DOHH2 (cell line): ENCODE results near the gene MTFR2.

ENCODE experiments used
- EZH2phosphoT487 ChIP-seq: fragments of 200-600 bp; sonication (generic); IDR thresholded peaks from 2 replicates; pipeline ENCODE4 v1.6.1; 2017; ENCODE audit warnings: borderline replicate concordance, mild to moderate bottlenecking, antibody characterized with exemption, low read length, moderate library complexity, mixed read lengths
- TF ChIP-seq, protein P1 (sequence below): fragments of 200-600 bp; sonication (generic); IDR thresholded peaks from one replicate; pipeline ENCODE4 v1.5.1; 2014; ENCODE audit warnings: antibody characterized with exemption, mild to moderate bottlenecking, low read depth, low read length; ENCODE audit not compliant: poor library complexity, severe bottlenecking

DNA sequence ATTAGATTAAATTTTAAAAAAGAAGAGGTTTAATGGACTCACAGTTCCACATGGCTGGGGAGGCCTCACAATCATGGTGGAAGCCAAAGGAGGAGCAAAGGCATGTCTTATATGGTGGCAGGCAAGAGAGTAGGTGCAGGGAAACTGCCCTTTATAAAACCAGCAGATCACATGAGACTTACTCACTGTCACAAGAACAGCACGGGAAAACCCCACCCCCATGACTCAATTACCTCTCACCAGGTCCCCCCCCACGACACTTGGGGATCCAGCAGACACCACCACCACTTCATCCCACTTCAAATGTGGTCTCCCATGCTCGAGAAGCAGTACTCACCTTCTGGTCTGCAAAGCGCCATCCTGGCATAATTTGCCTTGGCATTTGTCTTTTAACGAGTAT, 24.6 kb downstream of the MTFR2 start:
- TF ChIP-seq, protein P1, sequence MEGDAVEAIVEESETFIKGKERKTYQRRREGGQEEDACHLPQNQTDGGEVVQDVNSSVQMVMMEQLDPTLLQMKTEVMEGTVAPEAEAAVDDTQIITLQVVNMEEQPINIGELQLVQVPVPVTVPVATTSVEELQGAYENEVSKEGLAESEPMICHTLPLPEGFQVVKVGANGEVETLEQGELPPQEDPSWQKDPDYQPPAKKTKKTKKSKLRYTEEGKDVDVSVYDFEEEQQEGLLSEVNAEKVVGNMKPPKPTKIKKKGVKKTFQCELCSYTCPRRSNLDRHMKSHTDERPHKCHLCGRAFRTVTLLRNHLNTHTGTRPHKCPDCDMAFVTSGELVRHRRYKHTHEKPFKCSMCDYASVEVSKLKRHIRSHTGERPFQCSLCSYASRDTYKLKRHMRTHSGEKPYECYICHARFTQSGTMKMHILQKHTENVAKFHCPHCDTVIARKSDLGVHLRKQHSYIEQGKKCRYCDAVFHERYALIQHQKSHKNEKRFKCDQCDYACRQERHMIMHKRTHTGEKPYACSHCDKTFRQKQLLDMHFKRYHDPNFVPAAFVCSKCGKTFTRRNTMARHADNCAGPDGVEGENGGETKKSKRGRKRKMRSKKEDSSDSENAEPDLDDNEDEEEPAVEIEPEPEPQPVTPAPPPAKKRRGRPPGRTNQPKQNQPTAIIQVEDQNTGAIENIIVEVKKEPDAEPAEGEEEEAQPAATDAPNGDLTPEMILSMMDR: no peak
- TF ChIP-seq EZH2phosphoT487: no peak
